K562 (cell line): ENCODE results near the gene KMT2E. TPM values are rescaled to one million over a fixed set of nuclear protein-coding genes. Genes with fewer than 3 reads are reported as not detected.
A peak's percentile ranks its signal among the peaks of the same experiment; 100 is the strongest.

Experiments
- AFF4 ChIP-seq: sonication (generic); formaldehyde crosslinking; IDR thresholded peaks from 2 replicates; pipeline ENCODE4 v1.8.0; 2023; ENCODE audit warnings: mild to moderate bottlenecking, missing genetic modification reagents
- CEBPB ChIP-seq: fragments of 450-650 bp; IDR thresholded peaks from 2 replicates; pipeline ENCODE4 v1.6.1; 2016; ENCODE audit warnings: missing genetic modification characterization, missing compliant biosample characterization
- CTCFL ChIP-seq: IDR thresholded peaks from 2 replicates; pipeline ENCODE4 v1.6.1; 2011; ENCODE audit warnings: borderline replicate concordance, low read depth, mild to moderate bottlenecking, moderate library complexity, low read length; ENCODE audit not compliant: insufficient read depth, poor library complexity, severe bottlenecking
- HNRNPK ChIP-seq: fragments of 200-400 bp; formaldehyde crosslinking; IDR thresholded peaks from one replicate; pipeline ENCODE4 v1.6.1; 2018; ENCODE audit warnings: mild to moderate bottlenecking, low read depth, low read length; ENCODE audit not compliant: poor library complexity, severe bottlenecking
- HNRNPL ChIP-seq: fragments of 200-400 bp; formaldehyde crosslinking; IDR thresholded peaks from 2 replicates; pipeline ENCODE4 v1.6.1; 2017; ENCODE audit warnings: low read depth, mild to moderate bottlenecking, low read length
- MCM3 ChIP-seq: fragments of 450-650 bp; IDR thresholded peaks from 2 replicates; pipeline ENCODE4 v1.6.1; 2016
- MLX ChIP-seq, 2 experiments: fragments of 450-650 bp in 1 of 2; sonication (generic) in 1 of 2; formaldehyde crosslinking; conservative IDR thresholded peaks; 2 replicates each; pipeline versions ENCODE4 v1.4.0 to v1.8.1; 2020 to 2022; ENCODE audit warnings: mild to moderate bottlenecking in 1 of 2, missing genetic modification reagents in 1 of 2
- MTA1 ChIP-seq: fragments of 450-650 bp; IDR thresholded peaks from 2 replicates; pipeline ENCODE4 v1.6.1; 2017; ENCODE audit warnings: borderline replicate concordance
- NCOA2 ChIP-seq, 2 experiments: fragments of 450-650 bp; IDR thresholded peaks; 2 replicates each; pipeline ENCODE4 v1.6.1; 2018; ENCODE audit warnings: mild to moderate bottlenecking in 2 of 2, moderate library complexity in 1 of 2; ENCODE audit not compliant: partially characterized antibody in 2 of 2
- PYGO2 ChIP-seq: fragments of 450-650 bp; IDR thresholded peaks from 2 replicates; pipeline ENCODE4 v1.6.1; 2016; ENCODE audit warnings: mild to moderate bottlenecking, missing genetic modification characterization, moderate library complexity, missing compliant biosample characterization
- RBM25 ChIP-seq: fragments of 200-400 bp; formaldehyde crosslinking; IDR thresholded peaks from 2 replicates; pipeline ENCODE4 v1.6.1; 2018; ENCODE audit warnings: low read length, low read depth, moderate library complexity; ENCODE audit not compliant: severe bottlenecking
- RUNX1 ChIP-seq: sonication (generic); IDR thresholded peaks from 2 replicates; pipeline ENCODE4 v1.6.1; 2016; ENCODE audit warnings: antibody characterized with exemption, low read depth
- SIN3A ChIP-seq, 2 experiments: fragments of 150-350 bp in 1 of 2; IDR thresholded peaks; 2 replicates each; pipeline ENCODE4 v1.6.1; 2011 to 2016; ENCODE audit warnings: borderline replicate concordance in 2 of 2, low read depth in 2 of 2, low read length in 2 of 2, mild to moderate bottlenecking in 2 of 2, moderate library complexity in 2 of 2; ENCODE audit not compliant: control insufficient read depth in 1 of 2
- SUPT5H ChIP-seq: fragments of 450-650 bp; IDR thresholded peaks from 2 replicates; pipeline ENCODE4 v1.6.1; 2016
- TEAD2 ChIP-seq: fragments of 450-650 bp; IDR thresholded peaks from 2 replicates; pipeline ENCODE4 v1.6.1; 2016; ENCODE audit warnings: missing genetic modification characterization, control low read depth, missing compliant biosample characterization
- WHSC1 ChIP-seq: IDR thresholded peaks from one replicate; pipeline ENCODE4 v1.6.1; 2012; ENCODE audit warnings: low read length, control low read depth, inconsistent platforms
- ZNF140 ChIP-seq: fragments of 250-450 bp; sonication (Bioruptor Pico); IDR thresholded peaks from 2 replicates; pipeline ENCODE4 v1.8.0; 2021; ENCODE audit warnings: moderate library complexity, mild to moderate bottlenecking, inconsistent platforms
- ZNF3 ChIP-seq: fragments of 250-450 bp; sonication (Bioruptor Pico); IDR thresholded peaks from 2 replicates; pipeline ENCODE4 v1.5.0; 2021; ENCODE audit warnings: mild to moderate bottlenecking, moderate library complexity
- ZNF511 ChIP-seq: sonication (generic); formaldehyde crosslinking; IDR thresholded peaks from 2 replicates; pipeline ENCODE4 v1.8.0; 2022; ENCODE audit warnings: mild to moderate bottlenecking, missing genetic modification reagents
- ZNF583 ChIP-seq: fragments of 250-450 bp; sonication (Bioruptor Pico); IDR thresholded peaks from 2 replicates; pipeline ENCODE4 v1.4.0; 2020
- ZNF764 ChIP-seq: fragments of 250-450 bp; sonication (Bioruptor Pico); IDR thresholded peaks from 2 replicates; pipeline ENCODE4 v1.4.0; 2020; ENCODE audit warnings: low read depth, mild to moderate bottlenecking, moderate library complexity
- polyA plus RNA-seq, 8 experiments: library from polyadenylated mRNA; depleted of rRNA in 4 of 8; stranded (reverse) in 5 of 8; unstranded in 3 of 8; fragments of >200 nt; fragmentation: Nextera tagmentation in 2 of 8; fragmentation: Illumina TruSeq in 1 of 8; extraction: Ambion mirVana in 2 of 8; extraction: Trizol in 1 of 8; gene quantifications; 2 replicates each; pipeline versions ENCODE4 v1.2.1 to v1.2.3, GENCODE V29; 2011 to 2014; ENCODE audit warnings: inconsistent platforms in 1 of 8, missing spikeins in 1 of 8
- total RNA-seq, 7 experiments: library from RNA; depleted of rRNA in 6 of 7; stranded (reverse); fragments of >200 nt in 6 of 7; fragmentation: Illumina TruSeq in 2 of 7; extraction: Trizol in 2 of 7; gene quantifications; 2 replicates each; pipeline versions ENCODE4 v1.2.1 to v1.2.3, GENCODE V29; 2011 to 2021; ENCODE audit warnings: low replicate concordance in 1 of 7

The KMT2E gene
- total and polyA plus RNA-seq, 9 of the 15 experiments (the other 6 are each of a cell fraction or from before 2014, with no cell fraction given): 8.9 to 55.3 (median 38.1) TPM

GRCh38 chr7:105013221-105013815, 687 bp upstream of the KMT2E start (continued):
- TF ChIP-seq HNRNPL: no peak
- TF ChIP-seq NCOA2 (IDR thresholded peaks at IDR 0.05; ENCODE audit: partially characterized antibody in 2 of 2): no peak
- TF ChIP-seq SUPT5H: peak; percentile 99
- 0 out of 2 replicates have a peak, but pooled peaks have one; percentile 15 for TF ChIP-seq ZNF764 (CRISPR knock-in tag)
- no peak; the same call in 1 of the 2 replicates for TF ChIP-seq RUNX1
- TF ChIP-seq CEBPB: no peak
- peak in 1 of 2 experiments; percentile 85; a peak in 3 of 4 replicates for TF ChIP-seq MLX (CRISPR knock-in tag; conservative IDR thresholded peaks at IDR 0.05)
- no peak for TF ChIP-seq MCM3
- TF ChIP-seq AFF4: peak; percentile 84; the same call in 1 of the 2 replicates
- TF ChIP-seq ZNF583 (CRISPR knock-in tag): peak; percentile 16; the same call in 1 of the 2 replicates
- TF ChIP-seq ZNF3 (CRISPR knock-in tag): no peak; the same call in 1 of the 2 replicates
- peak; percentile 98 for TF ChIP-seq CTCFL
- TF ChIP-seq ZNF140 (CRISPR knock-in tag): no peak; the same call in 1 of the 2 replicates
- TF ChIP-seq WHSC1: no peak
- no peak for TF ChIP-seq TEAD2
- no peak for TF ChIP-seq HNRNPK
- no peak; a peak in 2 of 4 replicates for TF ChIP-seq SIN3A (IDR thresholded peaks at IDR 0.05; ENCODE audit: borderline replicate concordance in 2 of 2, control insufficient read depth in 1 of 2, low read depth in 2 of 2, low read length in 2 of 2)
- peak; percentile 55; the same call in 1 of the 2 replicates for TF ChIP-seq PYGO2 (tag)
- peak; percentile 72 for TF ChIP-seq ZNF511 (CRISPR knock-in tag)
- no peak for TF ChIP-seq MTA1
- TF ChIP-seq RBM25: no peak
